A549 (cell line): ENCODE measurements around the gene CD82. TPM values are rescaled to one million over a fixed set of nuclear protein-coding genes. Genes with fewer than 3 reads are reported as not detected.

Experiments
- ATAC-seq, 2 experiments: fragments of 200-7000 bp in 1 of 2; fragments of >200 bp in 1 of 2; cut with Nextera tagmentation in 1 of 2; cut with Tn5 transposase in 1 of 2; 3 replicates each; pipeline versions ENCODE4 v1.8.0 to v1.9.1; 2018 to 2020; ENCODE audit warnings: mild to moderate bottlenecking in 1 of 2, moderate library complexity in 1 of 2
- CTCF ChIA-PET: fragments of 300-600 bp; sonication (Branson Sonifier 250); formaldehyde crosslinking; extraction: SDS; loops from one replicate; lab custom pipeline; 2021; ENCODE audit warnings: antibody characterized with exemption, inconsistent platforms; lab: Yijun Ruan, JAX
- POLR2A ChIA-PET: fragments of 350-600 bp; formaldehyde crosslinking; extraction: SDS; loops from one replicate; lab custom pipeline; 2021; ENCODE audit warnings: antibody characterized with exemption, inconsistent platforms; lab: Yijun Ruan, JAX
- DNase-seq, 2 experiments: peaks; one replicate each; pipeline versions ENCODE4 v3.0.0 to v3.0.0-alpha.2; 2011 to 2016; ENCODE audit warnings: low read depth in 1 of 2, low spot score in 1 of 2
- FAIRE-seq: peaks from 2 replicates; lab custom pipeline; 2011; peaks lifted over from hg19 to GRCh38; lab: Jason Lieb, UNC
- H3K27ac ChIP-seq, 2 experiments: fragments of >200 bp; sonication (Bioruptor Twin); formaldehyde crosslinking; 3 replicates each; pipeline ENCODE4 v1.5.1; 2016 to 2017
- H3K4me1 ChIP-seq: fragments of >200 bp; sonication (Bioruptor Twin); formaldehyde crosslinking; 3 replicates; pipeline ENCODE4 v1.6.1; 2016
- H3K4me2 ChIP-seq: fragments of >200 bp; sonication (Bioruptor Twin); formaldehyde crosslinking; 3 replicates; pipeline ENCODE4 v1.6.1; 2016
- H3K4me3 ChIP-seq: fragments of >200 bp; sonication (Bioruptor Twin); formaldehyde crosslinking; 3 replicates; pipeline ENCODE4 v1.5.1; 2016
- H3K9me3 ChIP-seq: fragments of >200 bp; sonication (Bioruptor Twin); formaldehyde crosslinking; 3 replicates; pipeline ENCODE4 v1.6.1; 2016
- EHF ChIP-seq: fragments of 250-450 bp; sonication (Bioruptor Pico); IDR thresholded peaks from 2 replicates; pipeline ENCODE4 v1.5.0; 2020; ENCODE audit warnings: mild to moderate bottlenecking
- EP300 ChIP-seq, 2 experiments: fragments of >200 bp; sonication (Bioruptor Twin); formaldehyde crosslinking; IDR thresholded peaks; 2 replicates in 1 of 2; 3 replicates in 1 of 2; pipeline ENCODE4 v1.6.1; 2016 to 2017
- ESRRA ChIP-seq: fragments of 150-350 bp; IDR thresholded peaks from 2 replicates; pipeline ENCODE4 v1.6.1; 2014; ENCODE audit warnings: mild to moderate bottlenecking, low read length, borderline replicate concordance
- FOSB ChIP-seq: fragments of 250-450 bp; sonication (Bioruptor Pico); IDR thresholded peaks from 2 replicates; pipeline ENCODE4 v1.5.0; 2020; ENCODE audit warnings: mild to moderate bottlenecking, moderate library complexity
- FOXS1 ChIP-seq: fragments of 250-450 bp; sonication (Bioruptor Pico); IDR thresholded peaks from 2 replicates; pipeline ENCODE4 v1.5.0; 2020; ENCODE audit warnings: mild to moderate bottlenecking, moderate library complexity
- GATA3 ChIP-seq: IDR thresholded peaks from 2 replicates; pipeline ENCODE4 v1.6.1; 2012; ENCODE audit warnings: borderline replicate concordance
- HDAC2 ChIP-seq: fragments of 200-600 bp; sonication (generic); IDR thresholded peaks from 2 replicates; pipeline ENCODE4 v1.6.1; 2016
- HOXB5 ChIP-seq: fragments of 250-450 bp; sonication (Bioruptor Pico); IDR thresholded peaks from 2 replicates; pipeline ENCODE4 v1.5.0; 2020; ENCODE audit warnings: mild to moderate bottlenecking, moderate library complexity
- JUN ChIP-seq, 2 experiments: fragments of >200 bp; sonication (Bioruptor Twin); formaldehyde crosslinking; IDR thresholded peaks; 2 replicates in 1 of 2; 3 replicates in 1 of 2; pipeline ENCODE4 v1.6.1; 2016 to 2017
- KDM1A ChIP-seq: fragments of 200-600 bp; sonication (generic); IDR thresholded peaks from 2 replicates; pipeline ENCODE4 v1.6.1; 2016; ENCODE audit warnings: low read depth, mild to moderate bottlenecking
- KDM5A ChIP-seq: fragments of 200-600 bp; sonication (generic); IDR thresholded peaks from 2 replicates; pipeline ENCODE4 v1.6.1; 2016; ENCODE audit warnings: antibody characterized with exemption, mild to moderate bottlenecking
- MAFK ChIP-seq: fragments of 450-650 bp; IDR thresholded peaks from 2 replicates; pipeline ENCODE4 v1.6.1; 2014; ENCODE audit not compliant: partially characterized antibody
- MAZ ChIP-seq: fragments of 150-350 bp; IDR thresholded peaks from 2 replicates; pipeline ENCODE4 v1.6.1; 2014; ENCODE audit warnings: antibody characterized with exemption, low read depth, low read length, borderline replicate concordance
- NFE2L2 ChIP-seq: fragments of 150-350 bp; conservative IDR thresholded peaks from 2 replicates; pipeline ENCODE4 v1.6.1; 2014; ENCODE audit warnings: low read length
- NPAS2 ChIP-seq: fragments of 250-450 bp; sonication (Bioruptor Pico); IDR thresholded peaks from 2 replicates; pipeline ENCODE4 v1.8.0; 2022; ENCODE audit warnings: mild to moderate bottlenecking, moderate library complexity, borderline replicate concordance
- NR3C1 ChIP-seq: fragments of >200 bp; sonication (Bioruptor Twin); formaldehyde crosslinking; IDR thresholded peaks from 3 replicates; pipeline ENCODE4 v1.6.1; 2017
- PHF8 ChIP-seq: fragments of 200-600 bp; sonication (generic); IDR thresholded peaks from 2 replicates; pipeline ENCODE4 v1.6.1; 2016; ENCODE audit warnings: low read depth, mild to moderate bottlenecking, antibody characterized with exemption, moderate library complexity, borderline replicate concordance
- RAD21 ChIP-seq, 2 experiments: fragments of >200 bp in 1 of 2; sonication (Bioruptor Twin) in 1 of 2; formaldehyde crosslinking in 1 of 2; IDR thresholded peaks in 1 of 2; conservative IDR thresholded peaks in 1 of 2; 2 replicates in 1 of 2; 3 replicates in 1 of 2; pipeline ENCODE4 v1.6.1; 2012 to 2018; ENCODE audit warnings: inconsistent platforms in 1 of 2
- RARB ChIP-seq: fragments of 250-450 bp; sonication (Bioruptor Pico); IDR thresholded peaks from 2 replicates; pipeline ENCODE4 v1.8.0; 2021; ENCODE audit warnings: mild to moderate bottlenecking, moderate library complexity
- SMC3 ChIP-seq: fragments of >200 bp; sonication (Bioruptor Twin); formaldehyde crosslinking; IDR thresholded peaks from 3 replicates; pipeline ENCODE4 v1.6.1; 2018; ENCODE audit warnings: inconsistent platforms
- SREBF2 ChIP-seq: fragments of 450-650 bp; IDR thresholded peaks from 2 replicates; pipeline ENCODE4 v1.6.1; 2014; ENCODE audit warnings: mild to moderate bottlenecking, moderate library complexity
- TP53 ChIP-seq: fragments of 250-450 bp; sonication (Bioruptor Pico); IDR thresholded peaks from 2 replicates; pipeline ENCODE4 v1.5.0; 2021; ENCODE audit warnings: mild to moderate bottlenecking, moderate library complexity
- ZC3H11A ChIP-seq: fragments of 450-650 bp; IDR thresholded peaks from 2 replicates; pipeline ENCODE4 v1.6.1; 2014; ENCODE audit warnings: antibody characterized with exemption, mild to moderate bottlenecking
- ZFP36 ChIP-seq: fragments of 450-650 bp; IDR thresholded peaks from 2 replicates; pipeline ENCODE4 v1.6.1; 2014; ENCODE audit warnings: borderline replicate concordance; ENCODE audit not compliant: partially characterized antibody
- WGBS: methylation state at CpG from one replicate; pipeline ENCODE4 v1.1.6; 2017; ENCODE audit errors: missing lambda C conversion rate; 5-methylcytosine and 5-hydroxymethylcytosine counted together
- polyA plus RNA-seq, 4 experiments: library from polyadenylated mRNA; depleted of rRNA in 3 of 4; stranded (reverse); fragments of >200 nt; fragmentation: RNase III in 1 of 4; extraction: RNeasy Plus Mini Kit Qiagen cat#74134 plus additional on column Dnase treatment in 1 of 4; gene quantifications; 2 replicates in 3 of 4; 3 replicates in 1 of 4; pipeline ENCODE4 v1.2.3, GENCODE V29; 2011 to 2017
- TF ChIP-seq, protein P1 (sequence below): fragments of >200 bp; sonication (Bioruptor Twin); formaldehyde crosslinking; IDR thresholded peaks from 3 replicates; pipeline ENCODE4 v1.6.1; 2016
- TF ChIP-seq, protein P2 (sequence below): fragments of 150-350 bp; IDR thresholded peaks from 2 replicates; pipeline ENCODE4 v1.6.1; 2014; ENCODE audit warnings: low read depth, mild to moderate bottlenecking, low read length
- TF ChIP-seq, protein P3 (sequence below): IDR thresholded peaks from 2 replicates; pipeline ENCODE4 v1.6.1; 2012

CD82 gene
- polyA plus RNA-seq, 2 of the 4 experiments (the other 2 are of a cell fraction): 2.8 to 3.2 TPM

DNA sequence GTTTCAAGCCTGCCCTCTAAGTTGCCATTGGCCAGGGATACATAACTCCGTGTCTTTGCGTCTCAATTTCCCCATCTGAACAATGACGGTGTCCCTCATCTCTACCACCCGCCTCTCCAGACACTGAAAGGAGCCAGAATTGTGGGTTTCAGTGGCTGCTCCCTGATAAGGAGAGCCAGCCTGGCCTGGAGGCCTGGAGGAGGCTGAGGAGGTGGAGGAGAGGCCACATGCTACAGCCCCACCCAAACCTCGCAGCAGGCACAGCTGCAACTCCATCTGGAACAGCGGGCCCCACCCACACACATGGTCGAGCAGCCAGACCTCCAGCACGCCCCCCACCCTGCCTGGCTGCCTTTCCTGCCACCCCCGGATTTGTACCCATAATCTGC is 34.4 kb upstream of the CD82 start:
- TF ChIP-seq EHF: no peak
- no peak for TF ChIP-seq NR3C1
- TF ChIP-seq FOSB (CRISPR knock-in tag): no peak
- TF ChIP-seq ZFP36: no peak
- no peak for TF ChIP-seq JUN (IDR thresholded peaks at IDR 0.05)
- TF ChIP-seq, protein P1, sequence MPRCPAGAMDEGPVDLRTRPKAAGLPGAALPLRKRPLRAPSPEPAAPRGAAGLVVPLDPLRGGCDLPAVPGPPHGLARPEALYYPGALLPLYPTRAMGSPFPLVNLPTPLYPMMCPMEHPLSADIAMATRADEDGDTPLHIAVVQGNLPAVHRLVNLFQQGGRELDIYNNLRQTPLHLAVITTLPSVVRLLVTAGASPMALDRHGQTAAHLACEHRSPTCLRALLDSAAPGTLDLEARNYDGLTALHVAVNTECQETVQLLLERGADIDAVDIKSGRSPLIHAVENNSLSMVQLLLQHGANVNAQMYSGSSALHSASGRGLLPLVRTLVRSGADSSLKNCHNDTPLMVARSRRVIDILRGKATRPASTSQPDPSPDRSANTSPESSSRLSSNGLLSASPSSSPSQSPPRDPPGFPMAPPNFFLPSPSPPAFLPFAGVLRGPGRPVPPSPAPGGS: no peak
- no peak for TF ChIP-seq KDM5A
- TF ChIP-seq RAD21 (conservative IDR thresholded peaks at IDR 0.05 in 1 of 2, IDR thresholded peaks at IDR 0.05 in 1 of 2): no peak
- no peak for TF ChIP-seq KDM1A
- no peak for TF ChIP-seq NPAS2 (CRISPR knock-in tag)
- no peak for TF ChIP-seq SMC3
- no peak for TF ChIP-seq SREBF2
- TF ChIP-seq HOXB5 (CRISPR knock-in tag): no peak
- no peak for TF ChIP-seq PHF8
- TF ChIP-seq, protein P2, sequence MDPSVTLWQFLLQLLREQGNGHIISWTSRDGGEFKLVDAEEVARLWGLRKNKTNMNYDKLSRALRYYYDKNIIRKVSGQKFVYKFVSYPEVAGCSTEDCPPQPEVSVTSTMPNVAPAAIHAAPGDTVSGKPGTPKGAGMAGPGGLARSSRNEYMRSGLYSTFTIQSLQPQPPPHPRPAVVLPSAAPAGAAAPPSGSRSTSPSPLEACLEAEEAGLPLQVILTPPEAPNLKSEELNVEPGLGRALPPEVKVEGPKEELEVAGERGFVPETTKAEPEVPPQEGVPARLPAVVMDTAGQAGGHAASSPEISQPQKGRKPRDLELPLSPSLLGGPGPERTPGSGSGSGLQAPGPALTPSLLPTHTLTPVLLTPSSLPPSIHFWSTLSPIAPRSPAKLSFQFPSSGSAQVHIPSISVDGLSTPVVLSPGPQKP: no peak
- no peak for TF ChIP-seq NFE2L2
- TF ChIP-seq MAFK: no peak
- TF ChIP-seq, protein P3, sequence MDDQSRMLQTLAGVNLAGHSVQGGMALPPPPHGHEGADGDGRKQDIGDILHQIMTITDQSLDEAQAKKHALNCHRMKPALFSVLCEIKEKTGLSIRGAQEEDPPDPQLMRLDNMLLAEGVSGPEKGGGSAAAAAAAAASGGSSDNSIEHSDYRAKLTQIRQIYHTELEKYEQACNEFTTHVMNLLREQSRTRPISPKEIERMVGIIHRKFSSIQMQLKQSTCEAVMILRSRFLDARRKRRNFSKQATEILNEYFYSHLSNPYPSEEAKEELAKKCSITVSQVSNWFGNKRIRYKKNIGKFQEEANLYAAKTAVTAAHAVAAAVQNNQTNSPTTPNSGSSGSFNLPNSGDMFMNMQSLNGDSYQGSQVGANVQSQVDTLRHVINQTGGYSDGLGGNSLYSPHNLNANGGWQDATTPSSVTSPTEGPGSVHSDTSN: no peak
- ChIA-PET POLR2A (no interaction called here), CTCF (interaction anchor here (1.9 to 6.0 kb wide), 2 partner anchors 245 to 421 kb away, joined by 5 to 29 read pairs; no protein-coding TSS in a partner anchor)
- DNase-seq (no peak), ATAC-seq (no peak), FAIRE-seq (no peak)
- WGBS: 46% methylated on average over 8 of the region's 9 CpGs
- H3K4me2 ChIP-seq: no peak overlapping the region
- peak overlapping the region in 1 of 2 experiments; percentile 35; a peak in 2 of 6 replicates for H3K27ac ChIP-seq
- no peak overlapping the region for H3K4me3 ChIP-seq
- H3K9me3 ChIP-seq: no peaks in the 10 kb centered on the region
- peaks cover 17% of the 10 kb centered on the region; the same call in 2 of the 3 replicates for H3K4me1 ChIP-seq

DNA sequence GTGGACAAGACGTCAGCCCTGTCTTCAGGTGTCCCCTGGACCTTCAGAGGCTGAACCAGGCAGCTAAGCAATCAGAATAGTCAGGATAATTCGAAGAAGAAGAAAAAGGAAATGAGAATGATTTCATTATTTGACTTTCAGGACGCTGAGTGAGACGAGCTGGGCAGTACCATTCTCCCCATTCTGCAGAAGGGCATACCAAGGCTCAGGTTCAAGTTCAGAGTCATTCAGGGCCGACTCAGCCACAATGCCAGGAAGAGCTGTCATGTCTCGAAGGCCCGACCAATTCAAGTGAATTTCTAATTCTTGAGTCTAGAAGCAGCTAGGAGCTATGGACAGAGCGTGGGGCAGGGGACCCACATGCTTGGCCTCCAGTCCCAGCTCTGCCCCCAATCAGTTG is 33.8 kb upstream of the CD82 start:
- POLR2A ChIA-PET: no interaction called here
- FAIRE-seq (no peak), ATAC-seq (no peak), DNase-seq (no peak)
- 61% methylated on average over 8 of the region's 8 CpGs for WGBS
- TF ChIP-seq JUN (IDR thresholded peaks at IDR 0.05) (no peak), EP300 (IDR thresholded peaks at IDR 0.05) (no peak), HDAC2 (no peak), ESRRA (no peak), GATA3 (no peak), TP53 (no peak), MAZ (no peak), FOXS1 (CRISPR knock-in tag) (no peak), ZC3H11A (no peak), NPAS2 (CRISPR knock-in tag) (no peak), RARB (CRISPR knock-in tag) (no peak)
- Histone ChIP-seq H3K27ac (no peak overlapping the region), H3K4me2 (no peak overlapping the region), H3K4me1 (peaks cover 17% of the 10 kb centered on the region; the same call in 2 of the 3 replicates), H3K4me3 (no peak overlapping the region), H3K9me3 (no peaks in the 10 kb centered on the region)
- CTCF ChIA-PET: interaction anchor here (0.7 to 6.0 kb wide), 8 partner anchors 8 to 421 kb away, joined by 3 to 29 read pairs (median 4); no protein-coding TSS in a partner anchor
